Endothelial cell of umbilical vein (primary cell): ENCODE results near the gene TMEFF1. TPM values are rescaled to one million over a fixed set of nuclear protein-coding genes. Genes with fewer than 3 reads are reported as not detected.

Experiments
- BruUV-seq: library from RNA; stranded (reverse); fragments of 400-500 nt; replicated peaks from 2 replicates; lab custom pipeline; 2021; lab: Mats Ljungman, UMichigan
- CTCF ChIA-PET: fragments of 300-600, 350-600 bp; sonication (Branson Sonifier 250); formaldehyde crosslinking; loops from one replicate; lab custom pipeline; 2021; ENCODE audit warnings: antibody characterized with exemption, inconsistent platforms; lab: Charles Lee
- POLR2A ChIA-PET: fragments of 300-600, 350-600 bp; sonication (Branson Sonifier 250); formaldehyde crosslinking; loops from one replicate; lab custom pipeline; 2021; ENCODE audit warnings: antibody characterized with exemption, inconsistent platforms; lab: Charles Lee
- DNase-seq: peaks from one replicate; pipeline ENCODE4 v3.0.0-alpha.2; 2011; ENCODE audit warnings: low read depth, low spot score
- FAIRE-seq: peaks from 2 replicates; lab custom pipeline; 2011; peaks lifted over from hg19 to GRCh38; lab: Jason Lieb, UNC
- H2AFZ ChIP-seq: 2 replicates; pipeline ENCODE4 v1.6.0; 2012; ENCODE audit warnings: low read depth, low read length, control low read depth, inconsistent platforms
- H3K27ac ChIP-seq: 2 replicates; pipeline ENCODE4 v1.5.1; 2011; ENCODE audit warnings: low read depth, mild to moderate bottlenecking, control low read depth, low read length, moderate library complexity; ENCODE audit not compliant: insufficient read depth
- H3K27me3 ChIP-seq, 2 experiments: 2 replicates each; pipeline versions ENCODE4 v1.6.0 to v1.6.1; 2011; ENCODE audit warnings: low read length in 2 of 2, mixed read lengths in 1 of 2; ENCODE audit not compliant: control insufficient read depth in 2 of 2, insufficient read depth in 2 of 2
- H3K36me3 ChIP-seq, 2 experiments: 2 replicates in 1 of 2; 3 replicates in 1 of 2; pipeline ENCODE4 v1.5.1; 2011; ENCODE audit warnings: low read length in 2 of 2, mild to moderate bottlenecking in 1 of 2, moderate library complexity in 1 of 2; ENCODE audit not compliant: control insufficient read depth in 2 of 2, insufficient read depth in 2 of 2; ENCODE audit errors: extremely low read depth in 1 of 2
- H3K4me1 ChIP-seq: 3 replicates; pipeline ENCODE4 v1.5.1; 2011; ENCODE audit warnings: mild to moderate bottlenecking, low read length; ENCODE audit not compliant: control insufficient read depth, insufficient read depth; ENCODE audit errors: extremely low read depth
- H3K4me2 ChIP-seq: 2 replicates; pipeline ENCODE4 v1.6.1; 2011; ENCODE audit warnings: low read length, control low read depth, mixed read lengths; ENCODE audit not compliant: insufficient read depth
- H3K4me3 ChIP-seq, 3 experiments: fragments of 200-600 bp in 1 of 3; sonication (generic), shearing (Covaris generic) in 1 of 3; replicated peaks in 1 of 3; 2 replicates each; pipeline ENCODE4 v1.5.1; 2011 to 2016; ENCODE audit warnings: control low read depth in 3 of 3, low read length in 3 of 3, mild to moderate bottlenecking in 2 of 3, inconsistent platforms in 1 of 3, low read depth in 1 of 3, moderate library complexity in 1 of 3; ENCODE audit not compliant: insufficient read depth in 1 of 3
- H3K79me2 ChIP-seq: 2 replicates; pipeline ENCODE4 v1.6.0; 2012; ENCODE audit warnings: low read length, inconsistent platforms; ENCODE audit not compliant: control insufficient read depth, insufficient read depth
- H3K9ac ChIP-seq: replicated peaks from 2 replicates; pipeline ENCODE3; 2011; ENCODE audit warnings: low read length, control low read depth; ENCODE audit not compliant: insufficient read depth; ENCODE audit errors: extremely low read depth
- H3K9me1 ChIP-seq: replicated peaks from 3 replicates; pipeline ENCODE4 v1.6.0; 2011; ENCODE audit warnings: mild to moderate bottlenecking, low read length; ENCODE audit not compliant: control insufficient read depth, insufficient read depth; ENCODE audit errors: extremely low read depth
- H3K9me3 ChIP-seq: replicated peaks from 2 replicates; pipeline ENCODE4 v1.5.1; 2012; ENCODE audit warnings: low read length, inconsistent platforms; ENCODE audit not compliant: control insufficient read depth, insufficient read depth
- H4K20me1 ChIP-seq: replicated peaks from 2 replicates; pipeline ENCODE3; 2011; ENCODE audit warnings: mild to moderate bottlenecking, low read length; ENCODE audit not compliant: control insufficient read depth, insufficient read depth; ENCODE audit errors: extremely low read depth
- CTCF ChIP-seq, 2 donors: IDR thresholded peaks; 1 replicate in 1 of 2; 2 replicates in 1 of 2; pipeline ENCODE4 v1.5.1; 2011; ENCODE audit warnings: low read length in 2 of 2, mild to moderate bottlenecking in 2 of 2, moderate library complexity in 2 of 2, control low read depth in 1 of 2, inconsistent platforms in 1 of 2, low read depth in 1 of 2; ENCODE audit not compliant: insufficient read depth in 1 of 2; ENCODE audit errors: extremely low read depth in 1 of 2
- EZH2 ChIP-seq: IDR thresholded peaks from 2 replicates; pipeline ENCODE4 v1.6.1; 2012; ENCODE audit warnings: borderline replicate concordance, low read depth, mild to moderate bottlenecking, moderate library complexity, low read length, inconsistent platforms; ENCODE audit not compliant: severe bottlenecking
- FOS ChIP-seq: IDR thresholded peaks from 2 replicates; pipeline ENCODE4 v1.6.1; 2011; ENCODE audit warnings: mild to moderate bottlenecking, low read length, moderate library complexity, borderline replicate concordance; ENCODE audit not compliant: insufficient read depth
- GATA2 ChIP-seq: IDR thresholded peaks from 2 replicates; pipeline ENCODE4 v1.7.0; 2011; ENCODE audit warnings: low read depth, mild to moderate bottlenecking, moderate library complexity, mixed read lengths, low read length; ENCODE audit not compliant: insufficient read length, insufficient read depth
- JUN ChIP-seq: IDR thresholded peaks from 2 replicates; pipeline ENCODE4 v1.6.1; 2011; ENCODE audit warnings: borderline replicate concordance, low read depth; ENCODE audit not compliant: insufficient read length, insufficient read depth
- MYC ChIP-seq: IDR thresholded peaks from one replicate; pipeline ENCODE4 v1.6.1; 2011; ENCODE audit warnings: mild to moderate bottlenecking, low read depth, low read length
- POLR2A ChIP-seq: IDR thresholded peaks from 2 replicates; pipeline ENCODE4 v1.6.1; 2012; ENCODE audit warnings: low read depth, mild to moderate bottlenecking, control low read depth, low read length
- POLR2AphosphoS5 ChIP-seq: IDR thresholded peaks from 2 replicates; pipeline ENCODE4 v1.6.1; 2012; ENCODE audit warnings: low read depth, mild to moderate bottlenecking, control low read depth, low read length, moderate library complexity; ENCODE audit not compliant: insufficient read depth
- dilution Hi-C: fragments of 300-500 bp; cut with MboI; formaldehyde crosslinking; loops from one replicate; pipeline ENCODE4 v1.15.0; 2019; ENCODE audit warnings: low sequenced_read_pairs; ENCODE audit not compliant: extremely low pct_ligation_motif_present
- intact Hi-C: fragments of 100-400 bp; cut with micrococcal nuclease; formaldehyde crosslinking; loops from one replicate; pipeline ENCODE4 v1.10.0; 2022
- polyA plus RNA-seq, 4 experiments: library from polyadenylated mRNA; depleted of rRNA in 3 of 4; stranded (reverse) in 3 of 4; unstranded in 1 of 4; fragments of >200 nt; gene quantifications; 2 replicates each; pipeline versions ENCODE4 v1.2.1 to v1.2.3, GENCODE V29; 2011 to 2012; ENCODE audit warnings: missing spikeins in 1 of 4
- total RNA-seq: library from RNA; stranded (reverse); gene quantifications from 2 replicates; pipeline ENCODE4 v1.2.3, GENCODE V29; 2021
- TF ChIP-seq, protein P1 (sequence below): IDR thresholded peaks from 2 replicates; pipeline ENCODE4 v1.6.1; 2011; ENCODE audit not compliant: insufficient read depth, insufficient read length

The TMEFF1 gene
- total and polyA plus RNA-seq, 2 donors (not counting 3 experiments of a cell fraction or from before 2014, with no cell fraction given): 3.0 to 14.6 TPM

DNA sequence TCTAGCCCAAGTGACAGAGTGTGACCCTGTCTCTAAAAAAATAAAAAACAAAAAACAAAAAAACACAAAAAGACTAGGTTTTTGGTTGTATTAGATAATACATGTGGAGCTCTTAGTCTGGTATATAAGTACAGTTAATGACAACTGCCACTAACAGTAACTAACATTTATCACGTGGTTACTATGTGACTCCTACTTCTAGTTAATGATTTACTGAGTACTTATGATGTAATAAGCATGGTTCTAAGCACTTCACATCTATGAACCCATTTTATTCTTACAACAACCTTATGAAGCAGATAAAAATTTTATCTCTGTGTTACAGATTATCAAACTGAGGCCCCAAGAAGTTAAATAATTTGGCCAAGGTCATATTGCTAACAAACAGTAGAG, 6.1 kb upstream of the TMEFF1 start:
- no peaks in the 10 kb centered on the region for H4K20me1 ChIP-seq
- DNase-seq (no peak), FAIRE-seq (no peak)
- no peaks in the 10 kb centered on the region for H3K4me1 ChIP-seq
- dilution Hi-C loops: no loop called here
- POLR2A ChIA-PET: no interaction called here
- H3K36me3 ChIP-seq: no peaks in the 10 kb centered on the region
- H3K4me2 ChIP-seq: no peak overlapping the region
- BruUV-seq: no TSS peak
- no peaks in the 10 kb centered on the region for H3K9me1 ChIP-seq
- H2AFZ ChIP-seq: no peak overlapping the region
- H3K9me3 ChIP-seq: no peaks in the 10 kb centered on the region
- no peaks in the 10 kb centered on the region for H3K27me3 ChIP-seq
- intact Hi-C loops: no loop called here
- CTCF ChIA-PET: interaction anchor here (0.7 to 1.7 kb wide), 4 partner anchors 9 to 142 kb away, joined by 3 to 4 read pairs (median 3); no protein-coding TSS in a partner anchor
- no peaks in the 10 kb centered on the region for H3K79me2 ChIP-seq
- TF ChIP-seq, protein P1, sequence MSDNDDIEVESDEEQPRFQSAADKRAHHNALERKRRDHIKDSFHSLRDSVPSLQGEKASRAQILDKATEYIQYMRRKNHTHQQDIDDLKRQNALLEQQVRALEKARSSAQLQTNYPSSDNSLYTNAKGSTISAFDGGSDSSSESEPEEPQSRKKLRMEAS: no peak
- no peak for TF ChIP-seq EZH2
- no peak for TF ChIP-seq FOS
- TF ChIP-seq GATA2: no peak
- no peak for TF ChIP-seq POLR2A
- TF ChIP-seq MYC: no peak
- no peak for TF ChIP-seq POLR2AphosphoS5
- no peak for TF ChIP-seq CTCF (IDR thresholded peaks at IDR 0.05; ENCODE audit: extremely low read depth in 1 of 2, insufficient read depth in 1 of 2, low read depth in 1 of 2, low read length in 2 of 2)
- TF ChIP-seq JUN: no peak
- H3K9ac ChIP-seq: no peak overlapping the region
- H3K4me3 ChIP-seq: no peak overlapping the region
- no peak overlapping the region for H3K27ac ChIP-seq
